Uterus (tissue), 2 donors: ENCODE measurements around the gene FAM180B.

Source experiments
- POLR2A ChIP-seq, 2 donors: fragments of 450-650 bp; IDR thresholded peaks; one replicate each; pipeline ENCODE4 v1.6.1; 2016; ENCODE audit warnings: antibody characterized with exemption in 2 of 2, mild to moderate bottlenecking in 1 of 2, moderate library complexity in 1 of 2
- TF ChIP-seq, protein P1 (sequence below), 4 experiments: fragments of 200-600 bp in 2 of 4; fragments of 450-650 bp in 2 of 4; sonication (generic) in 2 of 4; IDR thresholded peaks; one replicate each; pipeline ENCODE4 v1.5.1; 2016 to 2019; ENCODE audit warnings: antibody characterized with exemption in 4 of 4, mild to moderate bottlenecking in 2 of 4, moderate library complexity in 1 of 4

DNA sequence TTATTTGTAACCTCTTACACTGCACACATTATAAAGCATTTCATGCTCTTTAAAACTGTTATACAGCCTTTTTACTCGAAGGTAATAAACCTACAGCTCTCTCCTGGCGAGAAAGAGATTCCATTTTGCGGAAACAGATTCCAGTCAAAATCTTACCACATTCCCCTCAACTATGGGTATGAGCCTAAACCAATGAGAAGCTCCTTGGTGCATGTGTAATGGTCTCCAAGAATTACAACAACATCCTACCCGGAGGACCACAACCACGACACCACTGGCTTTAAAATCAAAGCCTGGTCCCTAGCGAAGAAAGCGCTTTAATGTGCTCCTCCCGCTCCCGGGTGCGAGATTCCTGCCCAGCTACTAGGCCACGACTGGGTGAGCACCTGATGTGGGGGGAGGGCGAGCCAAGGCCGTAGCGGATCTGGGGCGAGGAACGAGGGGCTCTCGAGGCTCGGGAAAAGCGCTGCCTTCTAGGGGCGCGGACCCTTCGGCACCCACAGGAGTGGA lies 34.4 kb upstream of the FAM180B start:
- TF ChIP-seq, protein P1, sequence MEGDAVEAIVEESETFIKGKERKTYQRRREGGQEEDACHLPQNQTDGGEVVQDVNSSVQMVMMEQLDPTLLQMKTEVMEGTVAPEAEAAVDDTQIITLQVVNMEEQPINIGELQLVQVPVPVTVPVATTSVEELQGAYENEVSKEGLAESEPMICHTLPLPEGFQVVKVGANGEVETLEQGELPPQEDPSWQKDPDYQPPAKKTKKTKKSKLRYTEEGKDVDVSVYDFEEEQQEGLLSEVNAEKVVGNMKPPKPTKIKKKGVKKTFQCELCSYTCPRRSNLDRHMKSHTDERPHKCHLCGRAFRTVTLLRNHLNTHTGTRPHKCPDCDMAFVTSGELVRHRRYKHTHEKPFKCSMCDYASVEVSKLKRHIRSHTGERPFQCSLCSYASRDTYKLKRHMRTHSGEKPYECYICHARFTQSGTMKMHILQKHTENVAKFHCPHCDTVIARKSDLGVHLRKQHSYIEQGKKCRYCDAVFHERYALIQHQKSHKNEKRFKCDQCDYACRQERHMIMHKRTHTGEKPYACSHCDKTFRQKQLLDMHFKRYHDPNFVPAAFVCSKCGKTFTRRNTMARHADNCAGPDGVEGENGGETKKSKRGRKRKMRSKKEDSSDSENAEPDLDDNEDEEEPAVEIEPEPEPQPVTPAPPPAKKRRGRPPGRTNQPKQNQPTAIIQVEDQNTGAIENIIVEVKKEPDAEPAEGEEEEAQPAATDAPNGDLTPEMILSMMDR (IDR thresholded peaks at IDR 0.05): no peak
- TF ChIP-seq POLR2A (IDR thresholded peaks at IDR 0.05): no peak
